Measurements from ENCODE around the gene CHRM3. TPM values are rescaled to one million over a fixed set of nuclear protein-coding genes. Genes with fewer than 3 reads are reported as not detected.

Gene CHRM3
- total RNA-seq, 2 donors from 2014 or later, result 11.6 to 17.0 TPM

GRCh38 chr1:239421811-239422210 is 35.4 kb downstream of the CHRM3 start:
- Histone ChIP-seq H3K36me3 (no peaks in the 10 kb centered on the region), H3K9ac (ENCODE audit: low read depth in 2 of 2, low read length in 2 of 2) (no peak overlapping the region), H3K4me3 (no peak overlapping the region), H3K27me3 (no peaks in the 10 kb centered on the region), H3K9me3 (no peaks in the 10 kb centered on the region), H3K27ac (no peak overlapping the region), H3K4me1 (no peaks in the 10 kb centered on the region)
- no peak for DNase-seq
- intact Hi-C loops (cut with DNase I), result no loop called here
- TF ChIP-seq, protein P1, sequence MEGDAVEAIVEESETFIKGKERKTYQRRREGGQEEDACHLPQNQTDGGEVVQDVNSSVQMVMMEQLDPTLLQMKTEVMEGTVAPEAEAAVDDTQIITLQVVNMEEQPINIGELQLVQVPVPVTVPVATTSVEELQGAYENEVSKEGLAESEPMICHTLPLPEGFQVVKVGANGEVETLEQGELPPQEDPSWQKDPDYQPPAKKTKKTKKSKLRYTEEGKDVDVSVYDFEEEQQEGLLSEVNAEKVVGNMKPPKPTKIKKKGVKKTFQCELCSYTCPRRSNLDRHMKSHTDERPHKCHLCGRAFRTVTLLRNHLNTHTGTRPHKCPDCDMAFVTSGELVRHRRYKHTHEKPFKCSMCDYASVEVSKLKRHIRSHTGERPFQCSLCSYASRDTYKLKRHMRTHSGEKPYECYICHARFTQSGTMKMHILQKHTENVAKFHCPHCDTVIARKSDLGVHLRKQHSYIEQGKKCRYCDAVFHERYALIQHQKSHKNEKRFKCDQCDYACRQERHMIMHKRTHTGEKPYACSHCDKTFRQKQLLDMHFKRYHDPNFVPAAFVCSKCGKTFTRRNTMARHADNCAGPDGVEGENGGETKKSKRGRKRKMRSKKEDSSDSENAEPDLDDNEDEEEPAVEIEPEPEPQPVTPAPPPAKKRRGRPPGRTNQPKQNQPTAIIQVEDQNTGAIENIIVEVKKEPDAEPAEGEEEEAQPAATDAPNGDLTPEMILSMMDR (IDR thresholded peaks at IDR 0.05), result no peak

GRCh38 chr1:239422818-239423217 is 36.5 kb downstream of the CHRM3 start:
- intact Hi-C loops (cut with DNase I), result no loop called here
- Histone ChIP-seq H3K4me1 (no peaks in the 10 kb centered on the region), H3K9ac (ENCODE audit: low read depth in 2 of 2, low read length in 2 of 2) (no peak overlapping the region), H3K9me3 (no peaks in the 10 kb centered on the region), H3K36me3 (no peaks in the 10 kb centered on the region), H3K4me3 (no peak overlapping the region), H3K27ac (no peak overlapping the region), H3K27me3 (no peaks in the 10 kb centered on the region)
- TF ChIP-seq, protein P1 (IDR thresholded peaks at IDR 0.05), result no peak
- no peak for DNase-seq

DNA sequence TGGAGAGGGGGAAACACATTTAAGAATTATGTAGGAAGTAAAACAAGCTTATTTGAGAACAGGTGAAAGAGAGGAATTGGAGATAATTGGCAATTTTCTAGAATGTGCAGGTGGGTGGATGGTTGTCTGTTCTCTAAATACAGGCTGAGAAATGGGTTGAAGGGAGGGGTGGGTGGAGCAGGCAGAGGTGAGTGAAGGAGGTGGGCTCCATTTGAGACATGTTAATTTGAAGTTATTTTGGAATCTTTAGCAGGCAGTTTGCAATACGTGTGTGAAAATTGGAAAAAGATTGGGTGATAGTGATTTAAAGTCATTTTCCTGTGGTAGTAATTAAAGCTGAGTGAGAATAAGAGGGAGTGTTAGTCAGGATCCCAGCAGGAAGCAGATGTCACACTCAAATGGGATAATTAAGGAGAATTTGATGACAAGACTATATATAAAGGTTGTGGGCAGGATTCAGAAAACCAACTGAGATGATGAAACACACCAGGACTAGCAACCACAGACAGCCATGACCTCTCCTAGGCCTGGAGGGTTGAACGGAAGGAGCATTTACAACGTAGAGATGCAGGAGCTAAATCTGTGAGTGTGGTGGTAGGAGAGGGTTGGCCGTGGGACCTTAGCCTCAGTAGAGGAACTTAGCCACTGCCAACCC is 40.6 kb downstream of the CHRM3 start:
- intact Hi-C loops (cut with DNase I), result no loop called here
- Histone ChIP-seq H3K9me3 (no peaks in the 10 kb centered on the region), H3K4me3 (no peak overlapping the region), H3K27me3 (no peaks in the 10 kb centered on the region), H3K36me3 (no peaks in the 10 kb centered on the region), H3K4me1 (no peaks in the 10 kb centered on the region), H3K9ac (ENCODE audit: low read depth in 2 of 2, low read length in 2 of 2) (no peak overlapping the region), H3K27ac (no peak overlapping the region)
- no peak for DNase-seq
- TF ChIP-seq, protein P1 (IDR thresholded peaks at IDR 0.05), result no peak

DNA sequence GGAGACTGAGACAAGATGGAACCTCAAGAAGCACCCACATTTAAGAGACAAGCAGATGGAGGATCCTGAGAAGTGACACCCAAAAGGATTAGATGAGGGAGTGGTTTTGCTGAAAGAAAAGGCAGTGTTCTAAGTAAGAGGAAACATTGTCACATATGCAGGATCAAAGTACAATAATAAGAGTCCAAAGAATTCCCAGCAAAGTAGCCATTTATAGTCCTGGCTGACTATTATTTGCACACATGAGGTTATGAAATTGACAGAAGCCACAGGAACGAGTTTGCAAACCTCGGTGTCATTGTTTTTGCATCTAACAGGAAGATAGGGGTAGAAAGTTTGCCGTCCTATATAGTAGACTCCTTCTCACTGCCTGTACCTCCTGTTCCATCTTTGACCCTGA is 41.3 kb downstream of the CHRM3 start:
- DNase-seq, result no peak

DNA sequence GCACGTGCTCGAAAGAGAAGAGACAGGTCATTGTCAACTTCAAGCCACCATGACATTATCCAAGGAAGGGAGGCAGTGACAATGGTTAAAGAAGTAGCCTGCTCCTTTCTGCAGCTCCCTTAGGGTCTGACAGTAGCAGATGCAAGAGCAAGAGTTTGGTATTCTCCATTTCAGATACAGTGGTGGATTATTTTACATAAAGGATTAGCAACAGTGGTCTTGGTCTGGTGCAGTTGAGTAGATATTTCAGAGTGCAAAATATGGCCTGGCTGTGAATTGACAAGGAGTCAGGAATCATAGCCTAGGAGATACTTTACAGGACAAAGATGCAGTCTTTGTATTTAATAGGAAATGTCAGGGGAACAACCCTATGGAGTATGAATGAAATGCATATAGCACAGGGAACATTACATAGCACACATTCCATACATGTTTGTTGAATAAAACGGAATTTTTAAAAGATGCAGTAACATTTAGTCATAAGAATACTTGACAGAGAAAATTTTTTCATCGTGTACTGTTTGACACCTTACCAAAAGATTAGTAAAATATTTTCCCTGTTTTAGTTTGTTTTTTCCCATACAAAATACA is 41.8 kb downstream of the CHRM3 start:
- TF ChIP-seq, protein P1 (IDR thresholded peaks at IDR 0.05), result no peak
- no peak overlapping the region for H3K27ac ChIP-seq
- H3K27me3 ChIP-seq, result no peaks in the 10 kb centered on the region
- H3K9me3 ChIP-seq, result no peaks in the 10 kb centered on the region
- H3K9ac ChIP-seq (ENCODE audit: low read depth in 2 of 2, low read length in 2 of 2), result no peak overlapping the region
- intact Hi-C loops (cut with DNase I), result no loop called here
- H3K4me1 ChIP-seq, result no peaks in the 10 kb centered on the region
- H3K4me3 ChIP-seq, result no peak overlapping the region
- H3K36me3 ChIP-seq, result no peaks in the 10 kb centered on the region
- no peak for DNase-seq

More for the DNA sequence above, 41.3 kb downstream of the CHRM3 start:
- TF ChIP-seq, protein P1 (IDR thresholded peaks at IDR 0.05), result no peak
- no peaks in the 10 kb centered on the region for H3K36me3 ChIP-seq
- H3K9ac ChIP-seq (ENCODE audit: low read depth in 2 of 2, low read length in 2 of 2), result no peak overlapping the region
- intact Hi-C loops (cut with DNase I), result no loop called here
- H3K27ac ChIP-seq, result no peak overlapping the region
- no peak overlapping the region for H3K4me3 ChIP-seq
- H3K27me3 ChIP-seq, result no peaks in the 10 kb centered on the region
- no peaks in the 10 kb centered on the region for H3K4me1 ChIP-seq
- no peaks in the 10 kb centered on the region for H3K9me3 ChIP-seq

Data from colonic mucosa (tissue), 4 donors.